ENCODE measurements around the gene KATNB1. TPM values are rescaled to one million over a fixed set of nuclear protein-coding genes. Genes with fewer than 3 reads are reported as not detected.
"Not testable (repeated sequence)": the region's sequence is repeated elsewhere in the genome, so short reads cannot be mapped to it uniquely, and the experiment has no call there.

KATNB1 gene
- total RNA-seq, 4 donors from 2014 or later = 17.7 to 27.1 (median 21.7) TPM

DNA sequence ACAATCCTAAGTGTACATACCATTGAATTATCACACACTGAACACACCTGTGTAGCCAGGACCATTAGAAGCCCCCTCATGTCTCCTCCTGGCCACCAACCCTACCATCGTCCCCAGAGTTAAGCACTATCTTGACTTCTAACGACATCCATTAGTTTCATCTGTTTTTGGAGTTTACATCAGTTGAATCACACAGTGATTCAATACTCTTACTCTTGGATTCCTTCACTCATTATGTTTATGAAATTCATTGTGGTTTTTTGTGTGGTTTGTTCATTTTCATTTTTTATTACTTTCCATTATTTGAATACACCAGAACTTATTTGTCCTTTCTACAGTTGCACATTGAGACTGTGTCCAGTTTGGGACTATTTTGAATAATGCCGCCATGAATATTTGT lies 27.4 kb upstream of the KATNB1 start:
- peak in 1 of 3 donors; percentile 2 for DNase-seq
- Histone ChIP-seq H3K27me3 (no peaks in the 10 kb centered on the region), H3K4me3 (no peak overlapping the region), H3K9me3 (no peaks in the 10 kb centered on the region), H3K36me3 (no peaks in the 10 kb centered on the region), H3K27ac (no peak overlapping the region), H3K4me1 (no peaks in the 10 kb centered on the region)
- TF ChIP-seq CTCF (IDR thresholded peaks at IDR 0.05) = no peak
- no peak for TF ChIP-seq POLR2A (IDR thresholded peaks at IDR 0.05)

- Histone ChIP-seq H3K9me3 (no peaks in the 10 kb centered on the region), H3K27ac (no peak overlapping the region), H3K4me1 (no peaks in the 10 kb centered on the region), H3K4me3 (no peak overlapping the region), H3K36me3 (no peaks in the 10 kb centered on the region), H3K27me3 (no peaks in the 10 kb centered on the region)
- TF ChIP-seq POLR2A (IDR thresholded peaks at IDR 0.05) (no peak), CTCF (IDR thresholded peaks at IDR 0.05) (no peak)
- DNase-seq = peak in 1 of 3 donors; percentile 9
Measured at GRCh38 chr16:57709663-57710062, 25.9 kb upstream of the KATNB1 start.

DNA sequence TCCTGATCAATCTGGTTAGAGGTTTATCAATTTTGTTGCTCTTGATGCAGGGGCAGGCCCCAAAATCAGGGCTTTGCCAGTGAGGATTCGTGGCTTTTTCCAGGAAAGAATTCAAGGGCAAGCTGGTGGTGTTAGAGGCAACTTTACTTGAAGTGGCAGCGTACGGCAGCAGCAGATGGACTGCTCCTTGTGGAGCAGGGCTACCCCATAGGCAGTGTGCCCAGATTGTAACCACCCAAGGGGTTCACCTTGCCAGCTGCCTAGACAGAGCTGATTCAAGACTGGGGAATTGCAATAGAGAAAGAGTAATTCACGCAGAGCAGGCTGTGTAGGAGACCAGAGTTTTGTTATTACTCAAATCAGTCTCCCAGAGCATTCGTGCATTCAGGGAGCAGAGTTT lies 24.2 kb upstream of the KATNB1 start:
- TF ChIP-seq POLR2A (IDR thresholded peaks at IDR 0.05) = no peak
- TF ChIP-seq CTCF (IDR thresholded peaks at IDR 0.05) = no peak
- no peak for DNase-seq
- Histone ChIP-seq H3K9me3 (no peaks in the 10 kb centered on the region), H3K36me3 (no peaks in the 10 kb centered on the region), H3K27me3 (no peaks in the 10 kb centered on the region), H3K4me3 (no peak overlapping the region), H3K27ac (no peak overlapping the region), H3K4me1 (no peaks in the 10 kb centered on the region)

GRCh38 chr16:57711993-57712392 lies 23.6 kb upstream of the KATNB1 start:
- H3K27me3 ChIP-seq = no peaks in the 10 kb centered on the region
- H3K27ac ChIP-seq = no peak overlapping the region
- no peak for DNase-seq
- no peak overlapping the region for H3K4me3 ChIP-seq
- TF ChIP-seq POLR2A (IDR thresholded peaks at IDR 0.05) (no peak), CTCF (IDR thresholded peaks at IDR 0.05) (no peak)
- H3K36me3 ChIP-seq = no peaks in the 10 kb centered on the region
- H3K9me3 ChIP-seq = no peaks in the 10 kb centered on the region
- H3K4me1 ChIP-seq = no peaks in the 10 kb centered on the region

- H3K27me3 ChIP-seq, H3K4me3 ChIP-seq, DNase-seq, H3K9me3 ChIP-seq, H3K36me3 ChIP-seq, H3K27ac ChIP-seq, H3K4me1 ChIP-seq: not testable (repeated sequence)
Measured at GRCh38 chr16:57712569-57712968, 23.0 kb upstream of the KATNB1 start.

DNA sequence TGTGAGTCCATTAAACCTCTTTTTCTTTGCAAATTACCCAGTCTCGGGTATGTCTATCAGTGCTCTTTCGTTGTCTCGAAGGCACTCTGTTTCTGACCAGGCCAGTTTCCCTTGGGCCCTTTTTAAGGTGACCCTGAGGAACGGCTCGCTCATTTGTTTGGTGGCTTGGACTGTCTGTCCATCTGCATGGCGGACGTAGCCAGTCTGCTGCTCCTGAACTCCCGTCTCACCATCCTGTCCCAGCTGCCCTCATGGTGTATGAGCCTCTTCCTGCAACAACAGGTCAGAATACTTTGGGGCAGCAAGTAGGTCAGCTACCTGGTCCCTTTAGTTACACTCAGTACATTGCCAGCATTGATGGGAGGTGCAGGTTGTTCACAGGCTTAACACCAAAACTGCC lies 22.0 kb upstream of the KATNB1 start:
- no peaks in the 10 kb centered on the region for H3K27me3 ChIP-seq
- no peak for TF ChIP-seq POLR2A (IDR thresholded peaks at IDR 0.05)
- no peak for TF ChIP-seq CTCF (IDR thresholded peaks at IDR 0.05)

More for the DNA sequence above, 22.0 kb upstream of the KATNB1 start:
- no peak overlapping the region for H3K4me3 ChIP-seq
- no peaks in the 10 kb centered on the region for H3K9me3 ChIP-seq
- H3K36me3 ChIP-seq = no peaks in the 10 kb centered on the region
- H3K4me1 ChIP-seq = no peaks in the 10 kb centered on the region
- DNase-seq = peak in 1 of 3 donors; percentile 19
- H3K27ac ChIP-seq = no peak overlapping the region
